H9 (cell line): ENCODE data around the gene PAGE3. TPM values are rescaled to one million over a fixed set of nuclear protein-coding genes. Genes with fewer than 3 reads are reported as not detected.

Experiments
- DNase-seq: peaks from one replicate; pipeline ENCODE4 v3.0.0-alpha.2; 2017
- H2AFZ ChIP-seq: one replicate; pipeline ENCODE4 v1.6.1; 2013; ENCODE audit warnings: mild to moderate bottlenecking, low read length, control low read depth, moderate library complexity
- H2AK5ac ChIP-seq: 2 replicates; pipeline ENCODE4 v1.6.1; 2013; ENCODE audit warnings: low read length, control low read depth, mixed read lengths; ENCODE audit not compliant: insufficient read length
- H2BK120ac ChIP-seq: one replicate; pipeline ENCODE4 v1.6.1; 2013; ENCODE audit warnings: low read depth, mild to moderate bottlenecking, low read length, control low read depth, inconsistent platforms; ENCODE audit not compliant: poor library complexity, severe bottlenecking
- H2BK12ac ChIP-seq: 2 replicates; pipeline ENCODE4 v1.6.1; 2013; ENCODE audit warnings: low read length, control low read depth, mixed read lengths, low read depth; ENCODE audit not compliant: insufficient read length
- H2BK15ac ChIP-seq: 2 replicates; pipeline ENCODE4 v1.6.1; 2013; ENCODE audit warnings: low read depth, low read length, control low read depth
- H2BK20ac ChIP-seq: one replicate; pipeline ENCODE4 v1.6.1; 2013; ENCODE audit warnings: low read depth, mild to moderate bottlenecking, low read length, control low read depth, inconsistent platforms; ENCODE audit not compliant: poor library complexity, severe bottlenecking
- H2BK5ac ChIP-seq: 2 replicates; pipeline ENCODE4 v1.6.1; 2013; ENCODE audit warnings: low read length, control low read depth, mixed read lengths; ENCODE audit not compliant: insufficient read length
- H3K14ac ChIP-seq: 2 replicates; pipeline ENCODE4 v1.6.1; 2013; ENCODE audit warnings: low read length, control low read depth; ENCODE audit not compliant: insufficient read depth
- H3K18ac ChIP-seq: 2 replicates; pipeline ENCODE4 v1.6.1; 2013; ENCODE audit warnings: low read depth, mild to moderate bottlenecking, mixed read lengths, low read length, control low read depth; ENCODE audit not compliant: insufficient read length
- H3K23ac ChIP-seq: 2 replicates; pipeline ENCODE4 v1.6.1; 2013; ENCODE audit warnings: low read length, control low read depth, mixed read lengths, low read depth; ENCODE audit not compliant: insufficient read length
- H3K23me2 ChIP-seq: 2 replicates; pipeline ENCODE4 v1.6.1; 2013; ENCODE audit warnings: low read depth, mild to moderate bottlenecking, mixed read lengths, low read length, control low read depth; ENCODE audit not compliant: insufficient read length, poor library complexity, severe bottlenecking
- H3K27ac ChIP-seq: 2 replicates; pipeline ENCODE4 v1.5.1; 2013; ENCODE audit warnings: low read length, control low read depth, mixed read lengths, low read depth; ENCODE audit not compliant: insufficient read length
- H3K27me3 ChIP-seq: 2 replicates; pipeline ENCODE4 v1.6.1; 2013; ENCODE audit warnings: low read length, control low read depth, inconsistent platforms; ENCODE audit not compliant: insufficient read depth
- H3K4ac ChIP-seq: 2 replicates; pipeline ENCODE4 v1.6.1; 2013; ENCODE audit warnings: low read depth, mild to moderate bottlenecking, control low read depth, inconsistent platforms, low read length, moderate library complexity
- H3K4me1 ChIP-seq: 2 replicates; pipeline ENCODE4 v1.6.1; 2013; ENCODE audit warnings: low read length, control low read depth, inconsistent platforms; ENCODE audit not compliant: insufficient read depth
- H3K4me2 ChIP-seq: 2 replicates; pipeline ENCODE4 v1.6.1; 2013; ENCODE audit warnings: low read length, control low read depth, mixed read lengths; ENCODE audit not compliant: insufficient read length, insufficient read depth
- H3K56ac ChIP-seq: 2 replicates; pipeline ENCODE4 v1.6.1; 2013; ENCODE audit warnings: low read depth, mild to moderate bottlenecking, mixed read lengths, low read length, control low read depth; ENCODE audit not compliant: insufficient read length
- H3K79me1 ChIP-seq: 2 replicates; pipeline ENCODE4 v1.6.1; 2013; ENCODE audit warnings: low read depth, mild to moderate bottlenecking, moderate library complexity, low read length, control low read depth, inconsistent platforms; ENCODE audit not compliant: insufficient read depth, poor library complexity, severe bottlenecking
- H3K79me2 ChIP-seq: 2 replicates; pipeline ENCODE4 v1.6.1; 2013; ENCODE audit warnings: low read length, control low read depth, inconsistent platforms; ENCODE audit not compliant: insufficient read depth
- H3K9ac ChIP-seq: 2 replicates; pipeline ENCODE4 v1.6.1; 2013; ENCODE audit warnings: low read length, control low read depth, mixed read lengths; ENCODE audit not compliant: insufficient read length; ENCODE audit errors: extremely low read depth
- H3K9me3 ChIP-seq: one replicate; pipeline ENCODE4 v1.6.1; 2013; ENCODE audit warnings: low read depth, low read length, inconsistent platforms; ENCODE audit not compliant: control insufficient read depth
- H3T11ph ChIP-seq: one replicate; pipeline ENCODE4 v1.6.1; 2013; ENCODE audit warnings: mild to moderate bottlenecking, low read length, control low read depth, inconsistent platforms
- H4K20me1 ChIP-seq: one replicate; pipeline ENCODE4 v1.6.1; 2013; ENCODE audit not compliant: control insufficient read depth, insufficient read length, insufficient read depth
- H4K5ac ChIP-seq: 2 replicates; pipeline ENCODE4 v1.6.1; 2013; ENCODE audit warnings: low read depth, mild to moderate bottlenecking, mixed read lengths, low read length, control low read depth; ENCODE audit not compliant: insufficient read length
- H4K8ac ChIP-seq: replicated peaks from 2 replicates; pipeline ENCODE4 v1.6.1; 2013; ENCODE audit warnings: low read length, control low read depth, mixed read lengths, low read depth; ENCODE audit not compliant: insufficient read length
- H4K91ac ChIP-seq: 2 replicates; pipeline ENCODE4 v1.6.1; 2013; ENCODE audit warnings: low read depth, mild to moderate bottlenecking, moderate library complexity, mixed read lengths, low read length, control low read depth; ENCODE audit not compliant: insufficient read length
- H3K27ac Mint-ChIP-seq, 3 experiments: 2 replicates in 2 of 3; 3 replicates in 1 of 3; pipeline ENCODE4 v1.8.0; 2020 to 2021; ENCODE audit warnings: mixed read lengths in 3 of 3, mild to moderate bottlenecking in 1 of 3, moderate library complexity in 1 of 3
- H3K27me3 Mint-ChIP-seq: 2 replicates; pipeline ENCODE4 v1.8.0; 2021; ENCODE audit warnings: low read depth, mild to moderate bottlenecking, moderate library complexity, mixed read lengths
- H3K36me3 Mint-ChIP-seq, 3 experiments: 2 replicates in 2 of 3; 3 replicates in 1 of 3; pipeline ENCODE4 v1.8.0; 2020 to 2021; ENCODE audit warnings: low read depth in 3 of 3, mixed read lengths in 3 of 3; ENCODE audit not compliant: insufficient read depth in 1 of 3
- H3K4me1 Mint-ChIP-seq, 2 experiments: 2 replicates each; pipeline ENCODE4 v1.8.0; 2020; ENCODE audit warnings: mixed read lengths in 2 of 2
- H3K4me3 Mint-ChIP-seq, 2 experiments: 2 replicates in 1 of 2; 3 replicates in 1 of 2; pipeline ENCODE4 v1.8.0; 2020 to 2021; ENCODE audit warnings: mild to moderate bottlenecking in 2 of 2, mixed read lengths in 2 of 2, moderate library complexity in 1 of 2
- H3K9me3 Mint-ChIP-seq, 2 experiments: 2 replicates in 1 of 2; 3 replicates in 1 of 2; pipeline ENCODE4 v1.8.0; 2020; ENCODE audit warnings: mild to moderate bottlenecking in 2 of 2, mixed read lengths in 2 of 2, moderate library complexity in 1 of 2
- CTCF ChIP-seq: fragments of 200-600 bp; sonication (generic); conservative IDR thresholded peaks from 3 replicates; pipeline ENCODE4 v1.8.0; 2021; ENCODE audit warnings: antibody characterized with exemption, mild to moderate bottlenecking
- WGBS: extraction: QIAGEN DNeasy Blood & Tissue Kit; methylation state at CpG from one replicate; pipeline ENCODE4 v1.1.7; 2013; ENCODE audit warnings: missing lambda C conversion rate, low lambda C conversion rate, mixed read lengths; ENCODE audit not compliant: insufficient read length; ENCODE audit errors: extremely low coverage; 5-methylcytosine and 5-hydroxymethylcytosine counted together
- total RNA-seq: library from RNA; stranded (reverse); gene quantifications from 2 replicates; pipeline ENCODE4 v1.2.1, GENCODE V29; 2021

The PAGE3 gene
- total RNA-seq, 1 experiment from 2014 or later: not detected

GRCh38 chrX:55213381-55213780 is 51.3 kb downstream of the PAGE3 start:
- no peak overlapping the region for H2BK20ac ChIP-seq
- H3K79me2 ChIP-seq: no peaks in the 10 kb centered on the region
- H3K27ac ChIP-seq: no peak overlapping the region
- H4K91ac ChIP-seq: no peak overlapping the region
- no peak overlapping the region for H2BK120ac ChIP-seq
- Mint-ChIP-seq H3K4me1 (no peaks in the 10 kb centered on the region), H3K36me3 (peaks cover 0 to 7% (median 0%) of the 10 kb centered on the region in 3 experiments; a peak in 5 of 7 replicates), H3K9me3 (peaks cover 81 to 87% of the 10 kb centered on the region in 2 experiments), H3K27me3 (no peaks in the 10 kb centered on the region; the same call in 1 of the 2 replicates), H3K27ac (no peak overlapping the region), H3K4me3 (no peak overlapping the region)
- H2BK12ac ChIP-seq: no peak overlapping the region
- no peak overlapping the region for H2BK5ac ChIP-seq
- H3K79me1 ChIP-seq: no peaks in the 10 kb centered on the region
- TF ChIP-seq CTCF: no peak
- H3K4me1 ChIP-seq: no peaks in the 10 kb centered on the region
- no peaks in the 10 kb centered on the region for H3K27me3 ChIP-seq
- H4K8ac ChIP-seq: no peak overlapping the region
- no CpG with 5 or more reads among the region's 3 CpGs for WGBS
- no peak overlapping the region for H3K56ac ChIP-seq
- no peak overlapping the region for H3K4ac ChIP-seq
- DNase-seq: no peak
- H3K23ac ChIP-seq: no peak overlapping the region
- no peak overlapping the region for H3K18ac ChIP-seq
- peaks cover 19% of the 10 kb centered on the region for H3K9me3 ChIP-seq
- no peak overlapping the region for H3K9ac ChIP-seq
- H4K20me1 ChIP-seq: no peaks in the 10 kb centered on the region
- H3K14ac ChIP-seq: no peak overlapping the region
- no peak overlapping the region for H4K5ac ChIP-seq
- H3K4me2 ChIP-seq: no peak overlapping the region
- no peak overlapping the region for H2AFZ ChIP-seq
- no peak overlapping the region for H2BK15ac ChIP-seq
- H2AK5ac ChIP-seq: no peak overlapping the region
- no peak overlapping the region for H3T11ph ChIP-seq
- no peaks in the 10 kb centered on the region for H3K23me2 ChIP-seq
